ENCODE measurements around the gene GULP1. TPM values are rescaled to one million over a fixed set of nuclear protein-coding genes. Genes with fewer than 3 reads are reported as not detected.
A peak's percentile ranks its signal among the peaks of the same experiment; 100 is the strongest.

Gene GULP1
- polyA plus RNA-seq, 1 donor from 2014 or later, result 10.2 TPM

GRCh38 chr2:188524519-188525113, 232.9 kb downstream of the GULP1 start:
- H3K27me3 ChIP-seq (ENCODE audit: insufficient read depth, low read depth, low read length), result no peaks in the 10 kb centered on the region
- H3F3A ChIP-seq (ENCODE audit: insufficient read depth, low read length, poor library complexity, severe bottlenecking), result no peaks in the 10 kb centered on the region

GRCh38 chr2:188526701-188527100, 235.0 kb downstream of the GULP1 start:
- Histone ChIP-seq H3K9ac (ENCODE audit: low read length) (no peak overlapping the region), H3K4me2 (ENCODE audit: low read length) (no peak overlapping the region), H3K4me3 (ENCODE audit: low read length) (no peak overlapping the region), H3K79me2 (replicated peaks; ENCODE audit: insufficient read depth, low read length) (no peaks in the 10 kb centered on the region), H3K27me3 (ENCODE audit: insufficient read depth, low read depth, low read length) (no peaks in the 10 kb centered on the region), H3K27ac (ENCODE audit: low read length) (no peak overlapping the region), H3F3A (ENCODE audit: insufficient read depth, low read length, poor library complexity, severe bottlenecking) (no peaks in the 10 kb centered on the region), H3K9me2 (ENCODE audit: insufficient read depth, low read length) (no peaks in the 10 kb centered on the region), H4K20me1 (ENCODE audit: insufficient read depth) (no peaks in the 10 kb centered on the region), H3K36me3 (ENCODE audit: insufficient read depth, low read length) (no peaks in the 10 kb centered on the region), H3K9me3 (ENCODE audit: low read length) (no peaks in the 10 kb centered on the region), H2AFZ (ENCODE audit: low read depth, low read length) (no peak overlapping the region)
- no peak for TF ChIP-seq TAF1 (IDR thresholded peaks at IDR 0.05; ENCODE audit: low read depth)
- no peak for TF ChIP-seq SMC3 (conservative IDR thresholded peaks at IDR 0.05; ENCODE audit: poor library complexity)
- no peak for TF ChIP-seq CTCF (IDR thresholded peaks at IDR 0.05; ENCODE audit: poor library complexity, severe bottlenecking)
- TF ChIP-seq RAD21 (conservative IDR thresholded peaks at IDR 0.05), result no peak
- TF ChIP-seq EP300 (conservative IDR thresholded peaks at IDR 0.05; ENCODE audit: poor library complexity, severe bottlenecking), result no peak
- TF ChIP-seq, protein P1, sequence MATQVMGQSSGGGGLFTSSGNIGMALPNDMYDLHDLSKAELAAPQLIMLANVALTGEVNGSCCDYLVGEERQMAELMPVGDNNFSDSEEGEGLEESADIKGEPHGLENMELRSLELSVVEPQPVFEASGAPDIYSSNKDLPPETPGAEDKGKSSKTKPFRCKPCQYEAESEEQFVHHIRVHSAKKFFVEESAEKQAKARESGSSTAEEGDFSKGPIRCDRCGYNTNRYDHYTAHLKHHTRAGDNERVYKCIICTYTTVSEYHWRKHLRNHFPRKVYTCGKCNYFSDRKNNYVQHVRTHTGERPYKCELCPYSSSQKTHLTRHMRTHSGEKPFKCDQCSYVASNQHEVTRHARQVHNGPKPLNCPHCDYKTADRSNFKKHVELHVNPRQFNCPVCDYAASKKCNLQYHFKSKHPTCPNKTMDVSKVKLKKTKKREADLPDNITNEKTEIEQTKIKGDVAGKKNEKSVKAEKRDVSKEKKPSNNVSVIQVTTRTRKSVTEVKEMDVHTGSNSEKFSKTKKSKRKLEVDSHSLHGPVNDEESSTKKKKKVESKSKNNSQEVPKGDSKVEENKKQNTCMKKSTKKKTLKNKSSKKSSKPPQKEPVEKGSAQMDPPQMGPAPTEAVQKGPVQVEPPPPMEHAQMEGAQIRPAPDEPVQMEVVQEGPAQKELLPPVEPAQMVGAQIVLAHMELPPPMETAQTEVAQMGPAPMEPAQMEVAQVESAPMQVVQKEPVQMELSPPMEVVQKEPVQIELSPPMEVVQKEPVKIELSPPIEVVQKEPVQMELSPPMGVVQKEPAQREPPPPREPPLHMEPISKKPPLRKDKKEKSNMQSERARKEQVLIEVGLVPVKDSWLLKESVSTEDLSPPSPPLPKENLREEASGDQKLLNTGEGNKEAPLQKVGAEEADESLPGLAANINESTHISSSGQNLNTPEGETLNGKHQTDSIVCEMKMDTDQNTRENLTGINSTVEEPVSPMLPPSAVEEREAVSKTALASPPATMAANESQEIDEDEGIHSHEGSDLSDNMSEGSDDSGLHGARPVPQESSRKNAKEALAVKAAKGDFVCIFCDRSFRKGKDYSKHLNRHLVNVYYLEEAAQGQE (IDR thresholded peaks at IDR 0.05; ENCODE audit: borderline replicate concordance), result no peak
- TF ChIP-seq MXI1 (conservative IDR thresholded peaks at IDR 0.05; ENCODE audit: poor library complexity, severe bottlenecking), result no peak
- TF ChIP-seq POLR2AphosphoS5 (IDR thresholded peaks at IDR 0.05), result no peak
- TF ChIP-seq EZH2 (IDR thresholded peaks at IDR 0.05; ENCODE audit: borderline replicate concordance, insufficient read depth, low read length, poor library complexity, severe bottlenecking), result no peak

More at GRCh38 chr2:188524519-188525113, 232.9 kb downstream of the GULP1 start:
- no peak overlapping the region for H3K27ac ChIP-seq (ENCODE audit: low read length)
- H4K20me1 ChIP-seq (ENCODE audit: insufficient read depth), result no peaks in the 10 kb centered on the region
- no peak overlapping the region for H2AFZ ChIP-seq (ENCODE audit: low read depth, low read length)
- H3K4me2 ChIP-seq (ENCODE audit: low read length), result no peak overlapping the region
- H3K9me2 ChIP-seq (ENCODE audit: insufficient read depth, low read length), result no peaks in the 10 kb centered on the region
- H3K4me3 ChIP-seq (ENCODE audit: low read length), result no peak overlapping the region
- no peaks in the 10 kb centered on the region for H3K79me2 ChIP-seq (replicated peaks; ENCODE audit: insufficient read depth, low read length)
- no peaks in the 10 kb centered on the region for H3K9me3 ChIP-seq (ENCODE audit: low read length)
- H3K36me3 ChIP-seq (ENCODE audit: insufficient read depth, low read length), result no peaks in the 10 kb centered on the region
- TF ChIP-seq SMC3 (conservative IDR thresholded peaks at IDR 0.05; ENCODE audit: poor library complexity) (peak; percentile 81), EP300 (conservative IDR thresholded peaks at IDR 0.05; ENCODE audit: poor library complexity, severe bottlenecking) (no peak), RAD21 (conservative IDR thresholded peaks at IDR 0.05) (peak; percentile 81), CTCF (IDR thresholded peaks at IDR 0.05; ENCODE audit: poor library complexity, severe bottlenecking) (peak; percentile 72), TAF1 (IDR thresholded peaks at IDR 0.05; ENCODE audit: low read depth) (no peak)
- TF ChIP-seq, protein P1 (IDR thresholded peaks at IDR 0.05; ENCODE audit: borderline replicate concordance), result no peak
- no peak overlapping the region for H3K9ac ChIP-seq (ENCODE audit: low read length)

Data from neural cell (in vitro differentiated cells).